Measurements from ENCODE around the gene CCDC80. TPM values are rescaled to one million over a fixed set of nuclear protein-coding genes. Genes with fewer than 3 reads are reported as not detected.

CCDC80 gene
- total and polyA plus RNA-seq, 9 of the 15 experiments (the other 6 are each of a cell fraction or from before 2014, with no cell fraction given), result 0.17 to 2.0 (median 1.1) TPM

GRCh38 chr3:112637700-112638099 is 3.2 kb downstream of the CCDC80 start:
- no peak overlapping the region for H3K9ac ChIP-seq (ENCODE audit: insufficient read depth in 1 of 2, low read depth in 2 of 2, low read length in 2 of 2)
- no peaks in the 10 kb centered on the region for H4K20me1 ChIP-seq (replicated peaks; ENCODE audit: control insufficient read depth, insufficient read depth, low read length)
- CTCF ChIA-PET (ENCODE audit: low intra/inter-chr PET ratio), result no interaction called here
- no peak overlapping the region for H3K4me3 ChIP-seq
- 0 out of 5 replicates have a peak, but pooled peaks cover 0 to 5% of the 10 kb centered on the region in 2 experiments for H3K4me1 ChIP-seq (replicated peaks in 1 of 2; ENCODE audit: control insufficient read depth in 2 of 2, insufficient read depth in 2 of 2, low read length in 2 of 2)
- no TSS peak for BruUV-seq (replicated peaks)
- H3K36me3 ChIP-seq (ENCODE audit: control insufficient read depth, insufficient read depth, low read length), result no peaks in the 10 kb centered on the region
- WGBS (ENCODE audit: insufficient coverage, low coverage, missing lambda C conversion rate), result 20% methylated on average over 4 of the region's 4 CpGs
- H3K27ac ChIP-seq (ENCODE audit: extremely low read depth, low read depth, low read length), result no peak overlapping the region
- no peaks in the 10 kb centered on the region for H3K9me3 ChIP-seq (replicated peaks; ENCODE audit: control insufficient read depth, insufficient read depth, low read depth, low read length)
- H3K27me3 ChIP-seq (ENCODE audit: control insufficient read depth in 2 of 2, insufficient read depth in 2 of 2, low read length in 2 of 2), result peaks cover 0 to 7% of the 10 kb centered on the region in 2 experiments; a peak in 2 of 5 replicates
- no peak overlapping the region for H2AFZ ChIP-seq (ENCODE audit: low read depth, low read length)
- TF ChIP-seq HSF4 (CRISPR knock-in tag; IDR thresholded peaks at IDR 0.05; ENCODE audit: borderline replicate concordance) (no peak), ZNF41 (CRISPR knock-in tag; conservative IDR thresholded peaks at IDR 0.05) (no peak), MXD1 (CRISPR knock-in tag; IDR thresholded peaks at IDR 0.05; ENCODE audit: borderline replicate concordance, poor library complexity, severe bottlenecking) (no peak), SPI1 (IDR thresholded peaks at IDR 0.05; ENCODE audit: borderline replicate concordance, low read depth, low read length) (no peak), ZNF644 (tag; IDR thresholded peaks at IDR 0.05; ENCODE audit: low read depth) (no peak)
- TF ChIP-seq, protein P1, sequence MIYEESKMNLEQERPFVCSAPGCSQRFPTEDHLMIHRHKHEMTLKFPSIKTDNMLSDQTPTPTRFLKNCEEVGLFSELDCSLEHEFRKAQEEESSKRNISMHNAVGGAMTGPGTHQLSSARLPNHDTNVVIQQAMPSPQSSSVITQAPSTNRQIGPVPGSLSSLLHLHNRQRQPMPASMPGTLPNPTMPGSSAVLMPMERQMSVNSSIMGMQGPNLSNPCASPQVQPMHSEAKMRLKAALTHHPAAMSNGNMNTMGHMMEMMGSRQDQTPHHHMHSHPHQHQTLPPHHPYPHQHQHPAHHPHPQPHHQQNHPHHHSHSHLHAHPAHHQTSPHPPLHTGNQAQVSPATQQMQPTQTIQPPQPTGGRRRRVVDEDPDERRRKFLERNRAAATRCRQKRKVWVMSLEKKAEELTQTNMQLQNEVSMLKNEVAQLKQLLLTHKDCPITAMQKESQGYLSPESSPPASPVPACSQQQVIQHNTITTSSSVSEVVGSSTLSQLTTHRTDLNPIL (CRISPR knock-in tag; IDR thresholded peaks at IDR 0.05), result no peak
- in situ Hi-C loops (cut with MboI) (loop anchor here (25.0 kb wide), 1 partner anchor 625 kb away; no protein-coding TSS in a partner anchor), intact Hi-C loops (cut with micrococcal nuclease) (no loop called here)
- FAIRE-seq (no peak), ATAC-seq (no peak), DNase-seq (ENCODE audit: extremely low read depth in 1 of 4, low spot score in 3 of 4) (no peak)
- no peaks in the 10 kb centered on the region for H3K9me1 ChIP-seq (ENCODE audit: control insufficient read depth, insufficient read depth, low read length)
- H3K4me2 ChIP-seq (ENCODE audit: insufficient read depth, low read length), result no peak overlapping the region
- no peaks in the 10 kb centered on the region for H3K79me2 ChIP-seq (ENCODE audit: control insufficient read depth, insufficient read depth, low read length)
- POLR2A ChIA-PET, result no interaction called here

Data from K562 (cell line).